Measurements from ENCODE around the gene GABRP.
A peak's percentile ranks its signal among the peaks of the same experiment; 100 is the strongest.

Gene GABRP

DNA sequence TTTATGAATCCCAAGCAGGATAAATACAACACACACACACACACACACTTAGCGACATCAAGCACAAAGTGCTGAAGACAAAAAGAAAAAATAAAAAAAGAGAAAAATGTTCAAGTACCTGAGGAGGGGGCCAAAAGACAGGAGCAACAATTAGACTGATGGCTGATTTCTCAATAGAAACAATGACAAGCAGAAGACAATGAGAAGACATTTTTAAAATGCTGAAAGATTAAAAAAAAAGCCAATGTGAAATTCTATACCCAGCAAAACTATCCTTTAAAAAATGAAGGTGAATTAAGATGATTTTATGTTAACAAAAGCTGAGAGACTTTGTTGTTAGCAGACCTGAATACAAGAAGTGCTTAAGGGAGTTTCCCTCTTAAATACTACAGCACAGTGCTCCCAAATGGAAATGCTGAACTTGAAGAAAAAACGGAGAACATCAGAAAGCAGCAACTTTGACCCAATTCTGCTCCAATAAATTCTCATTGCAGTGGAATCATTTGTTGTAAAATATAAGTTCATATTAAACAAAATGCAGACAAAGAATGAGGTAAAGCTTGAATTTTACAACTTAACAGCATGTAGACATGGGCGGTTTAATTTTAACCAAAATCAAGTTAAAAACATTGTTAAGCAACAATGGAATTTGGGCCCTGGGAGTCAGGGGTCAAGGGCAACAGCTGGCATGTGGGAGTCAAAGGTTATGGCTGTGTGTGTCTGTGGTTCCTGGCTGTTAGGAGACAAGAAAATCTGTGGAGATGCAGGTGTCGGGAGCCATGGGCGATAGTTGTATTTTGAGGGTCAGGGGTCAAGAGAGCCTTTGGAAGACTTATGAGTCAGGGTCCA is 77.5 kb downstream of the GABRP start:
- no peak for TF ChIP-seq CTCF (conservative IDR thresholded peaks at IDR 0.05; ENCODE audit: low read depth, low read length)
- peak overlapping the region; percentile 28 for H3K4me3 ChIP-seq (ENCODE audit: low read length)
- no peak for DNase-seq (ENCODE audit: low read depth)

- H3K4me3 ChIP-seq (ENCODE audit: low read length): peak overlapping the region; percentile 68
- TF ChIP-seq CTCF (conservative IDR thresholded peaks at IDR 0.05; ENCODE audit: low read depth, low read length): no peak
- DNase-seq (ENCODE audit: low read depth): no peak
Observed at GRCh38 chr5:170861667-170861916, 78.1 kb downstream of the GABRP start.

- no peak for DNase-seq (ENCODE audit: low read depth)
- H3K4me3 ChIP-seq (ENCODE audit: low read length): peak within 1 kb of the TSS; percentile 68
- no peak for TF ChIP-seq CTCF (conservative IDR thresholded peaks at IDR 0.05; ENCODE audit: low read depth, low read length)
Observed at GRCh38 chr5:170861917-170862766, 78.6 kb downstream of the GABRP start, which contains the start of gene RANBP17. Gene RANBP17, plus strand, starts transcription at chr5:170862018.

GRCh38 chr5:170863646-170864045 is 80.1 kb downstream of the GABRP start:
- peak; percentile 52 for DNase-seq (ENCODE audit: low read depth)
- H3K4me3 ChIP-seq (ENCODE audit: low read length): no peak overlapping the region
- TF ChIP-seq CTCF (conservative IDR thresholded peaks at IDR 0.05; ENCODE audit: low read depth, low read length): no peak
